Measurements from ENCODE around the gene MYO18B.

GRCh38 chr22:25911243-25911972 is 169.4 kb downstream of the MYO18B start:
- TF ChIP-seq CTCF (IDR thresholded peaks at IDR 0.05) (no peak), EZH2 (IDR thresholded peaks at IDR 0.05; ENCODE audit: borderline replicate concordance, insufficient read depth, low read depth, low read length, poor library complexity, severe bottlenecking) (no peak)
